ENCODE data around the gene OR8A1.
"Not testable (repeated sequence)": the region's sequence is repeated elsewhere in the genome, so short reads cannot be mapped to it uniquely, and the experiment has no call there.

OR8A1 gene

DNA sequence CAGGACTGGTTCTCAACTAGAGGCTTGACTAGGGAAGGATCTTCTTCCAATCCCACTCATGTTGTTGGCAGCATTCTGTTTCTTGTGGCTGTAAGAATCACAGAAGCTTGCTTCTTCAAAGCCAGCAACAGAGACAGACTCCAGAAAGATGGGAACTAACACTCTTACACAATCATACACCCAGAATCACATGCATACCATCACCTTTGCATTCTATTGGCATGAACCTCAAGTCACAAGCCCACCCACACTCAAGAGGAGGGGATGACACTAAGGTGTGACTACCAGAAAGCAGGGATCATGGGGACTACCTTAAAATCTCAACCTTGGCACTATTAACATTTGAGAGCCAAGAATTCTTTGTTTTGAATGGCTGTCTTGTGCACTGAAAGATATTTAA lies 27.8 kb downstream of the OR8A1 start:
- DNase-seq: no peak

- DNase-seq: no peak
These were observed 31.0 kb downstream of the OR8A1 start for GRCh38 chr11:124600621-124601320.

GRCh38 chr11:124602193-124602592 lies 32.4 kb downstream of the OR8A1 start:
- DNase-seq: peak; percentile 8

GRCh38 chr11:124602723-124603122 lies 32.9 kb downstream of the OR8A1 start:
- DNase-seq: not testable (repeated sequence)

DNA sequence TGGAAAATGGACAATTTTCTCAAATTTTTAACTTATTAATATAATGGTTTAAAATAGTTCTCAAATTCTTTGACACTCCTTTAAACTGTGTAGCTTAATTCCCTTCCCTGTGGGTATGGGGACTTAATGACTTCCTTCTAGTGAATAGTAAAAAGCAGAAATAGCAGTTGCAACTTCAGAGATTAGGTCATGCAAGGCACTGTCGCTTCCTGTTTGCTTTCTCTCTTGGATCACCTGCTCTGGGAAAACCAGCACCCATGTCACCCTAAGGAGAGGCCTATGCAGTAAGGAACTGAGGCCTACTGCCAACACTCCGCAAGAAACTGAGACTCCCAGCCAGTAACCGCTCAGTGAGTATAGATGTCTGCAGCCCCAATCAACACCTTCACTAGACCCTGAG lies 35.9 kb downstream of the OR8A1 start:
- no peak for DNase-seq

GRCh38 chr11:124608147-124608546 lies 38.4 kb downstream of the OR8A1 start:
- DNase-seq: no peak

GRCh38 chr11:124610295-124610694 lies 40.5 kb downstream of the OR8A1 start:
- no peak for DNase-seq

DNA sequence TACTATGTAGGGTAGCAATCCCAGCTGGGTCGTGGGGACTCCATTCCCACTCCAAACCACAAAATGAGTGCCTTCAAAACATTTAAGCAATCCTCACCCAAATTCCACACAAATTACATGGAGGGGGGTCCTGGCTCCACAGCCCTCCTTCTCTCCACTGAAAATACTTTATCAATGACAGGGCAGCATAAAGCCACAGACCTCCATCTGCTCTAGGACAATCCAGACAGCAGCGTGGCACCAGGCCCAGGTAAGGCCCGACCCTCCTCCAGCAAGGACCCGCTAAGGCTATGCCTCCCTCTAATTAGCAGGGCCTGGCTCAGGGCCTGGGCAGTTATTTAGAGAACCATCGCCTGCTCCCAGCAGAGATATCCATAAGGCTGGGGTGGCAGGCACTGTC lies 41.3 kb downstream of the OR8A1 start, which contains the start of gene PANX3:
Gene PANX3, plus strand, starts transcription at position 365 of the 400 bp plus-strand sequence. CDS start 129 bp downstream, outside the sequence.
- no peak for DNase-seq

GRCh38 chr11:124612045-124612444 lies 42.2 kb downstream of the OR8A1 start:
- peak; percentile 26 for DNase-seq

DNA sequence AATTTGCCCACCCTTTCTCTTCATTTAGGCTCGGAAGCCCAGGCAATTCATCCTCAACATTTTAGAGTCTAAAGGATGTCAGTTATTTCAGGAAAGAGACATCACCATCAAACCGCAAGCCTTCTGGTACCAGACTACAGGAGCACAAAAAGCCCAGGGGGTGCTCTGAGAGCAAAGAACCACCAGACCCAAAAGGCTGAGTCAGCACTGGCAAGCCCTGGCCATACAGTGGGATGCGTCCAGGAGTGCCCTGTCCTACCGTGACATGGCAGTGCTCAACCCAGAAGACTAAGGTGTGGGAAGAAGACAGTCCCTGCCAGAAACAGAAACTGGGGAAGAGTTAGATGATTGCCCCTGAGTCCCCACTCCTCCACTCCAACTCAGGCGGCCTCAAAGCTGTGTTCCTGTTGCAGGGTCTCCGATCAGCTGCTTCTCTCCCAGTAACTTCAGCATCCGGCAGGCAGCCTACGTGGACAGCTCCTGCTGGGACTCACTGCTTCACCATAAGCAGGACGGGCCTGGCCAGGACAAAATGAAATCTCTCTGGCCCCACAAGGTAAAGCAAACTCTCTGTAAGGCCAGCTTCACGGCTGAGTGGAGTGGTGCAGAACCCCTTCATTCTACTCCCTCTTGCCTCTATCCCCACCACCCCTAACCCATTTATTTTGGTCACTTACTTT lies 42.9 kb downstream of the OR8A1 start:
- no peak for DNase-seq

- no peak for DNase-seq
These were observed 49.1 kb downstream of the OR8A1 start for GRCh38 chr11:124618863-124619262.

All from stimulated activated CD4-positive, alpha-beta T cell treated with anti-CD3 and anti-CD28 coated beads, Interleukin-1b, Interleukin-23, amount 100 ng/mL, for 48 hours (primary cell).